SH-SY5Y (cell line): ENCODE data around the gene CCDC106.

Experiments
- GATA2 ChIP-seq: IDR thresholded peaks from 2 replicates; pipeline ENCODE4 v1.6.1; 2011; ENCODE audit warnings: mild to moderate bottlenecking, low read depth, low read length
- GATA3 ChIP-seq: IDR thresholded peaks from 2 replicates; pipeline ENCODE4 v1.6.1; 2011; ENCODE audit warnings: low read depth, mild to moderate bottlenecking, low read length, moderate library complexity

DNA sequence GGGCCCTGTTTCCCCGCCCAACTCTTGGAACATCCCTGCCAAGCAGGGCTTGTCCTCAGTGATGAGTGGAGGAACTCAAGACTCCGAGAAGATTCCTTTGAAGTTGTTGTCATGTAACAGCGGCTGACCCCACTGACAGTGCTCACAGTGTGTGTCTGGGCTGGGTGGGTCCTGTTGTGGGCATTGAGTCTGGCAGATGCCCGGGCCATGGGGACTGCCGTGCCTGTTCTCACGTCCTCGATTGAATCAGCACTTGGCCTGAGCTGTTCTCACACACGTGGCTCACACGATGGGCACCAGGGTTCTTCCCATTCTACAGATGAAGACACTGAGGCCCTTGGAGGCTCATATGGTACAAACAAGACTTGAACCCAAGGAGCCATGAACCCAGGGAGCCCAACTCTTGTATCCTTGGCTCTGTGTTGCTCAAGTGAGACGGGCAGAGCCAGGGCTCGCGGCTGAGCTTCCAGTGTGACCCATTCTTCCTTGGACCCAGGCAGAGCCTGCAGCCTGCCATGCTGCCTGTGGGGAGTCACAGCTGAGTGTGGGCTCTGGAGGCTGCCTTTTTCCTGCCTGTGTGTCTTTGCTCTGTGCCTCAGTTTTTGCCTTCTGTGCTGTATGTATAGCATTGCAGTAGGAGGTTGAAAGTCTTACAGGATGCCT lies 18.5 kb downstream of the CCDC106 start:
- TF ChIP-seq GATA2 (no peak), GATA3 (no peak)
